GM12878 (cell line): ENCODE results near the gene ATG14. TPM values are rescaled to one million over a fixed set of nuclear protein-coding genes. Genes with fewer than 3 reads are reported as not detected.

Experiments
- ATAC-seq: fragments of 200-7000 bp; cut with Tn5 transposase; 3 replicates; pipeline ENCODE4 v1.9.1; 2020; ENCODE audit warnings: mild to moderate bottlenecking, moderate library complexity
- BruUV-seq: library from RNA; stranded (reverse); fragments of 400-500 nt; replicated peaks from 2 replicates; lab custom pipeline; 2021; lab: Mats Ljungman, UMichigan
- CTCF ChIA-PET: fragments of 300-600 bp; sonication (Branson Sonifier 250); formaldehyde crosslinking; extraction: SDS; loops from one replicate; lab custom pipeline; 2021; ENCODE audit warnings: inconsistent platforms; lab: Yijun Ruan, JAX
- POLR2A ChIA-PET: fragments of 350-600 bp; formaldehyde crosslinking; extraction: SDS; loops from one replicate; lab custom pipeline; 2021; ENCODE audit warnings: inconsistent platforms; lab: Charles Lee
- RAD21 ChIA-PET: fragments of 300-600 bp; sonication (Branson Sonifier 250); formaldehyde crosslinking; loops from one replicate; lab custom pipeline; 2023; ENCODE audit warnings: antibody characterized with exemption; ENCODE audit not compliant: unreplicated experiment; lab: Charles Lee
- SMC1A ChIA-PET: fragments of 300-600 bp; sonication (Branson Sonifier 250); formaldehyde crosslinking; loops from one replicate; lab custom pipeline; 2023; ENCODE audit not compliant: unreplicated experiment, uncharacterized antibody; lab: Charles Lee
- DNase-seq: peaks from one replicate; pipeline ENCODE4 v3.0.0-alpha.2; 2011; ENCODE audit warnings: low read depth, low spot score
- FAIRE-seq: peaks from 3 replicates; lab custom pipeline; 2011; peaks lifted over from hg19 to GRCh38; lab: Jason Lieb, UNC
- H2AFZ ChIP-seq: 2 replicates; pipeline ENCODE4 v1.6.0; 2011; ENCODE audit warnings: low read depth, low read length, control low read depth; ENCODE audit not compliant: control insufficient read depth
- H3K27ac ChIP-seq: 2 replicates; pipeline ENCODE4 v1.5.1; 2011; ENCODE audit warnings: control low read depth; ENCODE audit not compliant: control insufficient read depth, insufficient read depth
- H3K27me3 ChIP-seq, 2 experiments: replicated peaks in 1 of 2; 2 replicates each; pipeline versions ENCODE4 v1.6.0 to v1.6.1; 2011; ENCODE audit warnings: low read length in 1 of 2; ENCODE audit not compliant: control insufficient read depth in 2 of 2, insufficient read depth in 2 of 2
- H3K36me3 ChIP-seq, 2 experiments: 2 replicates each; pipeline ENCODE4 v1.5.1; 2011; ENCODE audit warnings: low read length in 1 of 2; ENCODE audit not compliant: control insufficient read depth in 2 of 2, insufficient read depth in 2 of 2
- H3K4me1 ChIP-seq: 2 replicates; pipeline ENCODE4 v1.6.1; 2011; ENCODE audit warnings: mild to moderate bottlenecking, low read length, moderate library complexity, mixed read lengths; ENCODE audit not compliant: control insufficient read depth, insufficient read depth
- H3K4me2 ChIP-seq: 2 replicates; pipeline ENCODE4 v1.6.0; 2011; ENCODE audit warnings: control low read depth; ENCODE audit not compliant: control insufficient read depth, insufficient read depth
- H3K4me3 ChIP-seq: fragments of 200-600 bp; sonication (generic); 2 replicates; pipeline ENCODE4 v1.5.1; 2016
- H3K79me2 ChIP-seq: 2 replicates; pipeline ENCODE4 v1.6.0; 2011; ENCODE audit warnings: low read length; ENCODE audit not compliant: control insufficient read depth, insufficient read depth
- H3K9ac ChIP-seq: 2 replicates; pipeline ENCODE4 v1.8.0; 2011; ENCODE audit warnings: low read length, control low read depth, mixed read lengths; ENCODE audit not compliant: control insufficient read depth, insufficient read depth
- H3K9me3 ChIP-seq: replicated peaks from 3 replicates; pipeline ENCODE4 v1.5.1; 2011; ENCODE audit warnings: mild to moderate bottlenecking, low read length; ENCODE audit not compliant: control insufficient read depth, insufficient read depth
- H4K20me1 ChIP-seq: 2 replicates; pipeline ENCODE4 v1.6.0; 2011; ENCODE audit not compliant: control insufficient read depth, insufficient read depth
- CREB1 ChIP-seq: IDR thresholded peaks from 2 replicates; pipeline ENCODE4 v1.6.1; 2012; ENCODE audit warnings: low read depth, mild to moderate bottlenecking, inconsistent platforms
- EZH2 ChIP-seq: IDR thresholded peaks from 2 replicates; pipeline ENCODE4 v1.6.1; 2012; ENCODE audit warnings: low read depth, mild to moderate bottlenecking, control low read depth, inconsistent platforms, low read length, borderline replicate concordance; ENCODE audit not compliant: control insufficient read depth
- KLF5 ChIP-seq: fragments of 450-650 bp; IDR thresholded peaks from 2 replicates; pipeline ENCODE4 v1.6.1; 2014; ENCODE audit warnings: mild to moderate bottlenecking; ENCODE audit not compliant: partially characterized antibody
- NBN ChIP-seq: fragments of 450-650 bp; IDR thresholded peaks from 2 replicates; pipeline ENCODE4 v1.6.1; 2016
- PAX8 ChIP-seq: fragments of 450-650 bp; IDR thresholded peaks from 2 replicates; pipeline ENCODE4 v1.6.1; 2017; ENCODE audit warnings: mild to moderate bottlenecking, moderate library complexity
- RELA ChIP-seq: fragments of 450-650 bp; IDR thresholded peaks from 2 replicates; pipeline ENCODE4 v1.8.0; 2014; ENCODE audit warnings: borderline replicate concordance; ENCODE audit not compliant: partially characterized antibody
- REST ChIP-seq: IDR thresholded peaks from 2 replicates; pipeline ENCODE4 v1.6.1; 2012; ENCODE audit warnings: mild to moderate bottlenecking, low read depth, low read length
- SRF ChIP-seq, 2 experiments: IDR thresholded peaks; 2 replicates each; pipeline ENCODE4 v1.6.1; 2011; ENCODE audit warnings: low read depth in 2 of 2, low read length in 2 of 2, mild to moderate bottlenecking in 1 of 2, moderate library complexity in 1 of 2
- STAT1 ChIP-seq: fragments of 450-650 bp; conservative IDR thresholded peaks from 2 replicates; pipeline ENCODE4 v1.6.1; 2014; ENCODE audit warnings: antibody characterized with exemption, mild to moderate bottlenecking
- ZBED1 ChIP-seq: IDR thresholded peaks from 2 replicates; pipeline ENCODE4 v1.6.1; 2016; ENCODE audit warnings: borderline replicate concordance
- ZBTB4 ChIP-seq: fragments of 450-650 bp; formaldehyde crosslinking; IDR thresholded peaks from 2 replicates; pipeline ENCODE4 v1.4.0; 2022; ENCODE audit warnings: mild to moderate bottlenecking, moderate library complexity
- WGBS: methylation state at CpG from one replicate; pipeline ENCODE4 v1.1.6; 2016; ENCODE audit warnings: low lambda C conversion rate; ENCODE audit not compliant: insufficient replicate concordance, insufficient coverage; ENCODE audit errors: missing lambda C conversion rate; 5-methylcytosine and 5-hydroxymethylcytosine counted together
- in situ Hi-C: fragments of 300-500 bp; cut with MboI; formaldehyde crosslinking; loops from 9 replicates; pipeline ENCODE4 v1.14.3; 2018; ENCODE audit warnings: mixed read lengths
- intact Hi-C: fragments of 100-400 bp; cut with micrococcal nuclease; formaldehyde crosslinking; loops from one replicate; pipeline ENCODE4 v1.14.2; 2022; ENCODE audit not compliant: unreplicated experiment
- polyA plus RNA-seq, 11 experiments: library from polyadenylated mRNA; depleted of rRNA in 4 of 11; unstranded in 6 of 11; stranded (reverse) in 5 of 11; fragments of >200 nt; fragmentation: Nextera tagmentation in 4 of 11; fragmentation: Illumina TruSeq in 1 of 11; extraction: Ambion mirVana in 4 of 11; extraction: Trizol in 1 of 11; gene quantifications; 1 replicate in 1 of 11; 2 replicates in 10 of 11; pipeline versions ENCODE4 v1.2.1 to v1.2.3, GENCODE V29; 2011 to 2016; ENCODE audit warnings: inconsistent platforms in 2 of 11, missing spikeins in 2 of 11, low read depth in 1 of 11
- total RNA-seq, 4 experiments: library from RNA; depleted of rRNA in 3 of 4; stranded (reverse); fragments of >200 nt in 3 of 4; fragmentation: Illumina TruSeq in 1 of 4; extraction: Trizol in 1 of 4; gene quantifications; 2 replicates each; pipeline versions ENCODE4 v1.2.1 to v1.2.3, GENCODE V29; 2013 to 2021

ATG14 gene
- total and polyA plus RNA-seq, 10 of the 15 experiments (the other 5 are each of a cell fraction or from before 2014, with no cell fraction given): 1.1 to 6.4 (median 5.0) TPM

GRCh38 chr14:55317542-55318306, 93.9 kb downstream of the ATG14 start:
- BruUV-seq: no TSS peak
- H3K36me3 ChIP-seq: no peaks in the 10 kb centered on the region
- no peak overlapping the region for H3K4me3 ChIP-seq
- no peaks in the 10 kb centered on the region for H3K27me3 ChIP-seq
- H3K9ac ChIP-seq: no peak overlapping the region
- ChIA-PET POLR2A (interaction anchor here (2.4 kb wide), 1 partner anchor 16 kb away, joined by 6 read pairs; no protein-coding TSS in a partner anchor), CTCF (interaction anchor here (0.9 to 1.6 kb wide), 5 partner anchors 9 to 106 kb away, joined by 3 to 5 read pairs (median 3); no protein-coding TSS in a partner anchor), SMC1A (interaction anchor here (1.1 to 2.7 kb wide), 2 partner anchors 14 to 16 kb away, joined by 4 to 15 read pairs; no protein-coding TSS in a partner anchor)
- no peaks in the 10 kb centered on the region for H4K20me1 ChIP-seq
- 67% methylated on average over 3 of the region's 3 CpGs for WGBS
- H3K27ac ChIP-seq: no peak overlapping the region
- H3K9me3 ChIP-seq: peaks cover 3% of the 10 kb centered on the region
- intact Hi-C loops: no loop called here
- no peak for TF ChIP-seq CREB1
- TF ChIP-seq ZBED1: no peak
- no peak for TF ChIP-seq PAX8
- TF ChIP-seq STAT1: no peak
- no peak for TF ChIP-seq NBN
- TF ChIP-seq ZBTB4 (CRISPR knock-in tag): no peak
- TF ChIP-seq EZH2: no peak
- no peak for TF ChIP-seq RELA
- TF ChIP-seq KLF5: no peak
- TF ChIP-seq SRF (IDR thresholded peaks at IDR 0.05; ENCODE audit: low read depth in 2 of 2, low read length in 2 of 2): no peak
- TF ChIP-seq REST: no peak
- TF ChIP-seq, all 136 proteins: peak for 0
- no peak overlapping the region for H2AFZ ChIP-seq
- H3K4me1 ChIP-seq: no peaks in the 10 kb centered on the region
- ATAC-seq (no peak), DNase-seq (no peak), FAIRE-seq (no peak)
- H3K79me2 ChIP-seq: no peaks in the 10 kb centered on the region
- in situ Hi-C loops: no loop called here
- RAD21 ChIA-PET: no interaction called here
- H3K4me2 ChIP-seq: no peak overlapping the region
